Measurements from ENCODE around the gene SMPD4. TPM values are rescaled to one million over a fixed set of nuclear protein-coding genes. Genes with fewer than 3 reads are reported as not detected.
A peak's percentile ranks its signal among the peaks of the same experiment; 100 is the strongest.
"Not testable (repeated sequence)": the region's sequence is repeated elsewhere in the genome, so short reads cannot be mapped to it uniquely, and the experiment has no call there.

SMPD4 gene
- total and polyA plus RNA-seq, 2 of the 13 experiments (the other 11 are each of a cell fraction or from before 2014, with no cell fraction given): 63.2 to 70.5 TPM

DNA sequence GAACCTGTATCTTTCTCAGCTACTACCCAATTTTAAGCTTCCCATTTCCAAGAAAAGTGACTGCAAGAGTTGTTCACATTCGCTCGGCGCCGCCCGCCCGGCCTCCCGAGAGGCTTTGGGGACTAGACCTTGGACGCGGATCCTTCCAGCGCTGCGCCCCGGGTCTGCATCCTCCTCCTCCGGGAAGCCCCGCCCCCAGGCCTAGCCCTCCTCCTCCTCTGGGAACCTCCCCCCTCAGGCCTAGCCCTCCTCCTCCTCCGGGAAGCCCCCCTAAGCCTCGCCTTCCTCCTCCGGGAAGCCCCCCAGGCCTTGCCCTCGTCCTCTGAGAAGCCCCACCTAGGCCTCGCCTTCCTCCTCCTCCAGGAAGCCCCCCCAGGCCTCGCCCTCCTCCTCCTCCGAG lies 46.6 kb upstream of the SMPD4 start:
- H4K20me1 ChIP-seq (ENCODE audit: insufficient read depth, low read length); ATAC-seq; FAIRE-seq; POLR2A ChIA-PET; H3K4me3 ChIP-seq (replicated peaks in 1 of 3; ENCODE audit: insufficient read depth in 1 of 3, low read depth in 2 of 3, low read length in 3 of 3); BruUV-seq (replicated peaks); H3K79me2 ChIP-seq (ENCODE audit: insufficient read depth, low read length); H3K27ac ChIP-seq (ENCODE audit: extremely low read length, insufficient read depth, low read length); in situ Hi-C loops (cut with HindIII; ENCODE audit: extremely low pct_ligation_motif_present, low pct_unique_long_range_greater_than_20kb); CTCF ChIA-PET (ENCODE audit: low intra/inter-chr PET ratio, low total read pairs); H3K4me1 ChIP-seq (ENCODE audit: insufficient read depth, low read length); H3K4me2 ChIP-seq (ENCODE audit: low read depth, low read length); intact Hi-C loops (cut with micrococcal nuclease; ENCODE audit: unreplicated experiment); H3K36me3 ChIP-seq (replicated peaks in 1 of 2; ENCODE audit: control insufficient read depth in 1 of 2, insufficient read depth in 2 of 2, low read length in 2 of 2); DNase-seq (ENCODE audit: low spot score); H3K9me3 ChIP-seq (ENCODE audit: low read length); H2AFZ ChIP-seq (ENCODE audit: low read length); H3K9ac ChIP-seq (ENCODE audit: insufficient read depth, low read depth, low read length): not testable (repeated sequence)
- 61% methylated on average over 21 of the region's 21 CpGs for WGBS (ENCODE audit: low lambda C conversion rate)
- H3K27me3 ChIP-seq (ENCODE audit: control insufficient read depth in 1 of 2, insufficient read depth in 2 of 2, low read length in 2 of 2): peaks cover 3 to 30% of the 10 kb centered on the region in 2 experiments; a peak in 3 of 5 replicates

DNA sequence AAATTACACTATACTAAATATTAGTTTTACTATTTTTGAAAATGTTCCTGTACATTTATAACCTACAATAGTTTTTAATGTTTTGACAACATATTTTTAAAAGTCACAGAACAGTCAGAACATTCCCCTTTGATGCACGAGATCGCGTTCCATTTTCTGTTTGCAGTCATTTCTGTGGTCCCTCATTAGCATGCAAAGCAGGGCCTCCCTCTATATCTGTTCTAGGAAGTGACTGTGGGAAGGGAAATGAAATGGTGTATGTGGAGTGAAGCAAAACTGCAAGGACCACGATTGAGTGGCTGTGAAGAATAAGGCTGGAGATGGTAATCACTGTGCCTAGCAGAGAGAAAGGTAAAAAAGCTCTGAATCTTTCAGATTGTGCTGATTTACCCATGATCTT lies 41.1 kb upstream of the SMPD4 start:
- in situ Hi-C loops (cut with HindIII; ENCODE audit: extremely low pct_ligation_motif_present, low pct_unique_long_range_greater_than_20kb); H3K4me3 ChIP-seq (replicated peaks in 1 of 3; ENCODE audit: insufficient read depth in 1 of 3, low read depth in 2 of 3, low read length in 3 of 3); H3K27me3 ChIP-seq (ENCODE audit: control insufficient read depth in 1 of 2, insufficient read depth in 2 of 2, low read length in 2 of 2); H3K9ac ChIP-seq (ENCODE audit: insufficient read depth, low read depth, low read length); H3K27ac ChIP-seq (ENCODE audit: extremely low read length, insufficient read depth, low read length); BruUV-seq (replicated peaks); H4K20me1 ChIP-seq (ENCODE audit: insufficient read depth, low read length); H3K9me3 ChIP-seq (ENCODE audit: low read length); DNase-seq (ENCODE audit: low spot score); H2AFZ ChIP-seq (ENCODE audit: low read length); CTCF ChIA-PET (ENCODE audit: low intra/inter-chr PET ratio, low total read pairs); H3K4me1 ChIP-seq (ENCODE audit: insufficient read depth, low read length); H3K79me2 ChIP-seq (ENCODE audit: insufficient read depth, low read length); ATAC-seq; intact Hi-C loops (cut with micrococcal nuclease; ENCODE audit: unreplicated experiment); POLR2A ChIA-PET; H3K4me2 ChIP-seq (ENCODE audit: low read depth, low read length); H3K36me3 ChIP-seq (replicated peaks in 1 of 2; ENCODE audit: control insufficient read depth in 1 of 2, insufficient read depth in 2 of 2, low read length in 2 of 2): not testable (repeated sequence)
- 0% methylated on average over 4 of the region's 4 CpGs for WGBS (ENCODE audit: low lambda C conversion rate)
- peak; percentile 56 for FAIRE-seq

DNA sequence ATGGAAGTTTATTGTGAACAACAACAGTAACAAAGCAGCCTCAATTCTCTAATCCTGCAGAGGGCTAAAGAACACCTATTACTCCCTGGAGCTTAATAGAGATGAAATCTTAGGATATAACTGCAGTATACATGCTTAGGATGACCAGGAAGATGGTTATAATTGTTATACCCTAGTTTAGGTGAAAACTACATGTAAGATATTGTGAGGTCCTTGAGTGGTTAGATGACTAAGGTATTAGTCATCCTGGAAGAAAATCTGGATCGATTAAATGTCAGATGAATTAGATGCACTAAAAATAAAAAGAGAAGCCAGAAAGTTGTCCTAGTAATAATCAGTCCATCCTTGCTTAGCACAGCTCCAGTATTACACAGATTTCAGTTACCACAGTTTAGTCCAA lies 39.1 kb upstream of the SMPD4 start:
- CTCF ChIA-PET (ENCODE audit: low intra/inter-chr PET ratio, low total read pairs); H3K4me3 ChIP-seq (replicated peaks in 1 of 3; ENCODE audit: insufficient read depth in 1 of 3, low read depth in 2 of 3, low read length in 3 of 3); H2AFZ ChIP-seq (ENCODE audit: low read length); H3K4me1 ChIP-seq (ENCODE audit: insufficient read depth, low read length); intact Hi-C loops (cut with micrococcal nuclease; ENCODE audit: unreplicated experiment); H3K4me2 ChIP-seq (ENCODE audit: low read depth, low read length); ATAC-seq; H3K9ac ChIP-seq (ENCODE audit: insufficient read depth, low read depth, low read length); H3K36me3 ChIP-seq (replicated peaks in 1 of 2; ENCODE audit: control insufficient read depth in 1 of 2, insufficient read depth in 2 of 2, low read length in 2 of 2); H3K27me3 ChIP-seq (ENCODE audit: control insufficient read depth in 1 of 2, insufficient read depth in 2 of 2, low read length in 2 of 2); H4K20me1 ChIP-seq (ENCODE audit: insufficient read depth, low read length); H3K27ac ChIP-seq (ENCODE audit: extremely low read length, insufficient read depth, low read length); DNase-seq (ENCODE audit: low spot score); H3K9me3 ChIP-seq (ENCODE audit: low read length); FAIRE-seq; H3K79me2 ChIP-seq (ENCODE audit: insufficient read depth, low read length); POLR2A ChIA-PET; BruUV-seq (replicated peaks); in situ Hi-C loops (cut with HindIII; ENCODE audit: extremely low pct_ligation_motif_present, low pct_unique_long_range_greater_than_20kb): not testable (repeated sequence)
- WGBS (ENCODE audit: low lambda C conversion rate): 4% methylated on average over 1 of the region's 1 CpG

GRCh38 chr2:130219147-130219546 lies 37.7 kb upstream of the SMPD4 start:
- in situ Hi-C loops (cut with HindIII; ENCODE audit: extremely low pct_ligation_motif_present, low pct_unique_long_range_greater_than_20kb); FAIRE-seq; H3K27ac ChIP-seq (ENCODE audit: extremely low read length, insufficient read depth, low read length): not testable (repeated sequence)

More at GRCh38 chr2:130219147-130219546, 37.7 kb upstream of the SMPD4 start:
- H3K4me1 ChIP-seq (ENCODE audit: insufficient read depth, low read length); POLR2A ChIA-PET; H3K4me2 ChIP-seq (ENCODE audit: low read depth, low read length); H4K20me1 ChIP-seq (ENCODE audit: insufficient read depth, low read length); DNase-seq (ENCODE audit: low spot score); BruUV-seq (replicated peaks); intact Hi-C loops (cut with micrococcal nuclease; ENCODE audit: unreplicated experiment); H2AFZ ChIP-seq (ENCODE audit: low read length); H3K4me3 ChIP-seq (replicated peaks in 1 of 3; ENCODE audit: insufficient read depth in 1 of 3, low read depth in 2 of 3, low read length in 3 of 3); CTCF ChIA-PET (ENCODE audit: low intra/inter-chr PET ratio, low total read pairs); H3K9ac ChIP-seq (ENCODE audit: insufficient read depth, low read depth, low read length); H3K79me2 ChIP-seq (ENCODE audit: insufficient read depth, low read length); H3K36me3 ChIP-seq (replicated peaks in 1 of 2; ENCODE audit: control insufficient read depth in 1 of 2, insufficient read depth in 2 of 2, low read length in 2 of 2); ATAC-seq; H3K27me3 ChIP-seq (ENCODE audit: control insufficient read depth in 1 of 2, insufficient read depth in 2 of 2, low read length in 2 of 2); H3K9me3 ChIP-seq (ENCODE audit: low read length): not testable (repeated sequence)
- 2% methylated on average over 2 of the region's 2 CpGs for WGBS (ENCODE audit: low lambda C conversion rate)

Measured in HepG2 (cell line).